ENCODE data around the gene GPR52. TPM values are rescaled to one million over a fixed set of nuclear protein-coding genes. Genes with fewer than 3 reads are reported as not detected.
"Not testable (repeated sequence)": the region's sequence is repeated elsewhere in the genome, so short reads cannot be mapped to it uniquely, and the experiment has no call there.

GPR52 gene
- under 1 TPM in 1 of 10 donors, not detected in 9; 0.33 TPM for polyA plus RNA-seq (ENCODE audit: insufficient read length in 10 of 10)
- long read RNA-seq, donor 1: 0 reads
- long read RNA-seq, donor 2: 0 reads
- long read RNA-seq, donor 3: 0 reads
- long read RNA-seq, donor 4: 0 reads
- long read RNA-seq, donor 5: 0 reads
- long read RNA-seq, donor 6: 0 reads
- long read RNA-seq, donor 7: 0 reads
- long read RNA-seq, donor 8: 0 reads
- long read RNA-seq, donor 9: 0 reads

GRCh38 chr1:174447866-174448530 lies at the start of gene GPR52:
Gene GPR52, plus strand, starts transcription at chr1:174447964. Its CDS starts 148 bp downstream, at chr1:174448112.
- DNase-seq: no peak

- DNase-seq: no peak
Measured at GRCh38 chr1:174398246-174398645, 49.5 kb upstream of the GPR52 start.

GRCh38 chr1:174399211-174399610 lies 48.6 kb upstream of the GPR52 start:
- DNase-seq: no peak

- DNase-seq: no peak
Measured at GRCh38 chr1:174401075-174401474, 46.7 kb upstream of the GPR52 start.

- no peak for DNase-seq
Measured at GRCh38 chr1:174405219-174405618, 42.5 kb upstream of the GPR52 start.

GRCh38 chr1:174406421-174406820 lies 41.3 kb upstream of the GPR52 start:
- no peak for DNase-seq

- DNase-seq: no peak
Measured at GRCh38 chr1:174407665-174408064, 40.1 kb upstream of the GPR52 start.

GRCh38 chr1:174408146-174408545 lies 39.6 kb upstream of the GPR52 start:
- DNase-seq: no peak

GRCh38 chr1:174409801-174410200 lies 38.0 kb upstream of the GPR52 start:
- DNase-seq: not testable (repeated sequence)

- DNase-seq: no peak
Measured at GRCh38 chr1:174413632-174414031, 34.1 kb upstream of the GPR52 start.

- DNase-seq: no peak
Measured at GRCh38 chr1:174414203-174414602, 33.6 kb upstream of the GPR52 start.

GRCh38 chr1:174415506-174415905 lies 32.3 kb upstream of the GPR52 start:
- DNase-seq: no peak

GRCh38 chr1:174417921-174418320 lies 29.8 kb upstream of the GPR52 start:
- DNase-seq: no peak

- DNase-seq: no peak
Measured at GRCh38 chr1:174425121-174425520, 22.6 kb upstream of the GPR52 start.

- DNase-seq: no peak
Measured at GRCh38 chr1:174426153-174426552, 21.6 kb upstream of the GPR52 start.

GRCh38 chr1:174428033-174428432 lies 19.7 kb upstream of the GPR52 start:
- DNase-seq: no peak

GRCh38 chr1:174428739-174429138 lies 19.0 kb upstream of the GPR52 start:
- DNase-seq: no peak

GRCh38 chr1:174433451-174433850 lies 14.3 kb upstream of the GPR52 start:
- peak in 1 of 3 donors; percentile 14 for DNase-seq

- no peak for DNase-seq
Measured at GRCh38 chr1:174445351-174445750, 2.4 kb upstream of the GPR52 start.

- no peak for DNase-seq
Measured at GRCh38 chr1:174445817-174446216, 1.9 kb upstream of the GPR52 start.

GRCh38 chr1:174448531-174448883 lies 743 bp downstream of the GPR52 start:
- DNase-seq: no peak

GRCh38 chr1:174448974-174449373 lies 1.2 kb downstream of the GPR52 start:
- peak; percentile 6 to 54 (median 22) for DNase-seq

GRCh38 chr1:174451408-174451807 lies 3.6 kb downstream of the GPR52 start:
- no peak for DNase-seq

- no peak for DNase-seq
Measured at GRCh38 chr1:174465855-174466254, 18.1 kb downstream of the GPR52 start.
